Smooth muscle cell (in vitro differentiated cells): ENCODE data around the gene ABCC2. TPM values are rescaled to one million over a fixed set of nuclear protein-coding genes. Genes with fewer than 3 reads are reported as not detected.
"Not testable (repeated sequence)": the region's sequence is repeated elsewhere in the genome, so short reads cannot be mapped to it uniquely, and the experiment has no call there.

ENCODE experiments used
- DNase-seq: peaks from one replicate; lab custom pipeline; 2025; ENCODE audit not compliant: unreplicated experiment; lab: John Stamatoyannopoulos, UW
- H2AFZ ChIP-seq: fragments of 200-600 bp; sonication (generic); 2 replicates; pipeline ENCODE4 v1.6.0; 2016; ENCODE audit warnings: antibody characterized with exemption, low read depth, mild to moderate bottlenecking
- H3F3A ChIP-seq: fragments of 200-600 bp; sonication (generic); 2 replicates; pipeline ENCODE4 v1.6.0; 2017; ENCODE audit warnings: antibody characterized with exemption, low read depth
- H3K27ac ChIP-seq: fragments of 200-600 bp; sonication (generic); 2 replicates; pipeline ENCODE4 v1.5.1; 2016; ENCODE audit warnings: low read depth, mild to moderate bottlenecking
- H3K27me3 ChIP-seq: fragments of 200-600 bp; sonication (generic); 2 replicates; pipeline ENCODE4 v1.6.1; 2016; ENCODE audit warnings: low read depth, mild to moderate bottlenecking
- H3K36me3 ChIP-seq: fragments of 200-600 bp; sonication (generic); 2 replicates; pipeline ENCODE4 v1.5.1; 2016; ENCODE audit warnings: low read depth
- H3K4me1 ChIP-seq: fragments of 200-600 bp; sonication (generic); 2 replicates; pipeline ENCODE4 v1.5.1; 2016; ENCODE audit warnings: low read depth
- H3K4me2 ChIP-seq: fragments of 200-600 bp; sonication (generic); 2 replicates; pipeline ENCODE4 v1.6.0; 2016; ENCODE audit warnings: mild to moderate bottlenecking
- H3K4me3 ChIP-seq: fragments of 200-600 bp; sonication (generic); 2 replicates; pipeline ENCODE4 v1.5.1; 2016; ENCODE audit warnings: mild to moderate bottlenecking
- H3K79me2 ChIP-seq: fragments of 200-600 bp; sonication (generic); 2 replicates; pipeline ENCODE4 v1.6.0; 2016; ENCODE audit warnings: low read depth, mild to moderate bottlenecking
- H3K9ac ChIP-seq: fragments of 200-600 bp; sonication (generic); 2 replicates; pipeline ENCODE4 v1.6.0; 2016; ENCODE audit warnings: low read depth
- H3K9me3 ChIP-seq: fragments of 200-600 bp; sonication (generic); replicated peaks from 2 replicates; pipeline ENCODE4 v1.5.1; 2016; ENCODE audit warnings: low read depth
- H4K20me1 ChIP-seq: fragments of 200-600 bp; sonication (generic); 2 replicates; pipeline ENCODE4 v1.6.0; 2016; ENCODE audit warnings: low read depth
- WGBS: methylation state at CpG from one replicate; pipeline ENCODE4 v1.1.7; 2016; ENCODE audit warnings: low lambda C conversion rate; 5-methylcytosine and 5-hydroxymethylcytosine counted together
- polyA plus RNA-seq: library from polyadenylated mRNA; unstranded; fragments of >200 nt; fragmentation: Nextera tagmentation; extraction: Ambion mirVana; gene quantifications from 2 replicates; pipeline ENCODE4 v1.2.1, GENCODE V29; 2016
- total RNA-seq: library from RNA; depleted of rRNA; stranded (reverse); fragments of >200 nt; gene quantifications from 2 replicates; pipeline ENCODE4 v1.2.3, GENCODE V29; 2014
- TF ChIP-seq, protein P1 (sequence below): fragments of 200-600 bp; sonication (generic); IDR thresholded peaks from 2 replicates; pipeline ENCODE4 v1.5.1; 2017; ENCODE audit warnings: borderline replicate concordance, mild to moderate bottlenecking, antibody characterized with exemption; ENCODE audit not compliant: insufficient read depth, poor library complexity, severe bottlenecking

The ABCC2 gene
- total and polyA plus RNA-seq, 2 experiments from 2014 or later = 0.36 to 3.0 TPM

DNA sequence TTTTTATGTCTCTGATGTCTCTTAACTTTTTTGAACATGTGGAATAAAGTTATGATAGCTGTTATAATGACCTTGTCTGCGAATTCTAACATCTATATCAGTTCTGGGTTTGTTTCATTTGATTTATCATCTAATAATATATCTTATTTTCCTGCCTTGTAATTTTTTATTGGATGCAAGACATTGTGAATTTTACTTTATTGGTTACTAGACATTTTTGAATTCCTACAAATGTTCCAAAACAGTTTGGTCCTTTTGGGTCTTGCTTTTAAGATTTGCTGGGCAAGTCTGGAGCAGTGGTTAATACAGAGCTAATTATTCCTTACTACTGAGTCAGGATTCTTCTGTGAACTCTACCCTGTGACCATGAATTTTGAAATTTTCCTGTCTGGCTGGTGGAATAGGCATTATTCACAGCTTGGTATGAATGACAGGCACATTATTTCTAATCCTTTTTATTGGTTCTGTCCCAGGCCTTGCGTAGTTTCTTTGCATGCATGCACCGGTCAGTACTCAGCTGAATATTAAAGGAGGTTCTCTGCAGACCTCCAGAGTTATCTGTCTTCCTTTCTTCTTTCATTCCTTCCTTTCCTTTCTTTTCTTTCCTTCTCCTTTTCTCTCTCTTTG, 41.4 kb upstream of the ABCC2 start:
- no peak overlapping the region for H3K27ac ChIP-seq
- 90% methylated on average over 3 of the region's 3 CpGs for WGBS
- no peaks in the 10 kb centered on the region for H3K27me3 ChIP-seq
- peaks cover 31% of the 10 kb centered on the region for H3K36me3 ChIP-seq
- H3F3A ChIP-seq = no peaks in the 10 kb centered on the region
- H3K9me3 ChIP-seq = peaks cover 11% of the 10 kb centered on the region
- TF ChIP-seq, protein P1, sequence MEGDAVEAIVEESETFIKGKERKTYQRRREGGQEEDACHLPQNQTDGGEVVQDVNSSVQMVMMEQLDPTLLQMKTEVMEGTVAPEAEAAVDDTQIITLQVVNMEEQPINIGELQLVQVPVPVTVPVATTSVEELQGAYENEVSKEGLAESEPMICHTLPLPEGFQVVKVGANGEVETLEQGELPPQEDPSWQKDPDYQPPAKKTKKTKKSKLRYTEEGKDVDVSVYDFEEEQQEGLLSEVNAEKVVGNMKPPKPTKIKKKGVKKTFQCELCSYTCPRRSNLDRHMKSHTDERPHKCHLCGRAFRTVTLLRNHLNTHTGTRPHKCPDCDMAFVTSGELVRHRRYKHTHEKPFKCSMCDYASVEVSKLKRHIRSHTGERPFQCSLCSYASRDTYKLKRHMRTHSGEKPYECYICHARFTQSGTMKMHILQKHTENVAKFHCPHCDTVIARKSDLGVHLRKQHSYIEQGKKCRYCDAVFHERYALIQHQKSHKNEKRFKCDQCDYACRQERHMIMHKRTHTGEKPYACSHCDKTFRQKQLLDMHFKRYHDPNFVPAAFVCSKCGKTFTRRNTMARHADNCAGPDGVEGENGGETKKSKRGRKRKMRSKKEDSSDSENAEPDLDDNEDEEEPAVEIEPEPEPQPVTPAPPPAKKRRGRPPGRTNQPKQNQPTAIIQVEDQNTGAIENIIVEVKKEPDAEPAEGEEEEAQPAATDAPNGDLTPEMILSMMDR = no peak
- H3K9ac ChIP-seq = no peak overlapping the region
- no peak overlapping the region for H3K4me3 ChIP-seq
- no peaks in the 10 kb centered on the region for H3K79me2 ChIP-seq
- H3K4me1 ChIP-seq = no peaks in the 10 kb centered on the region
- DNase-seq = no peak
- H2AFZ ChIP-seq = no peak overlapping the region
- peaks cover 3% of the 10 kb centered on the region for H4K20me1 ChIP-seq
- no peak overlapping the region for H3K4me2 ChIP-seq

DNA sequence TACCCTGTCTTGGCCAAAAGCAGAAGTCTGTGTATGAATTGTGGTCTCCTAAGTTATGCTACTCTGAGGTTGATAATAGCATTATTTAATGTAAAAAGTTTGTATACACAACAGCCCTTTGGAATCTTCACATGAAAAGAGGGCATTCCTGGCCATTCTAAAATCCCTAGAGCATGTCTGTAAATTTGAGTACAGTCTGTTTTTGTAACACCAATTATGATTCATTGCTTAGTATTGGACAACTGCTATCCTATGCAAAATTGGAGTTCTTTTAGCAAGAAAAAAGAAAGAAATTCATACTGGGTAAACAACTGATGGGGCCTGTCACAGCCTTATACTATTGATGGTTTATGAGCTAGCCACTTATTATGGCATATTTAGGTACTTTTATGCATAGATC, 40.2 kb upstream of the ABCC2 start:
- Histone ChIP-seq H3K79me2 (no peaks in the 10 kb centered on the region), H3F3A (no peaks in the 10 kb centered on the region), H3K4me1 (no peaks in the 10 kb centered on the region), H3K4me2 (no peak overlapping the region), H4K20me1 (peaks cover 3% of the 10 kb centered on the region), H3K9ac (no peak overlapping the region), H2AFZ (no peak overlapping the region), H3K4me3 (no peak overlapping the region), H3K9me3 (peaks cover 11% of the 10 kb centered on the region), H3K27ac (no peak overlapping the region), H3K27me3 (no peaks in the 10 kb centered on the region), H3K36me3 (peaks cover 33% of the 10 kb centered on the region)
- no peak for DNase-seq
- TF ChIP-seq, protein P1 = no peak

DNA sequence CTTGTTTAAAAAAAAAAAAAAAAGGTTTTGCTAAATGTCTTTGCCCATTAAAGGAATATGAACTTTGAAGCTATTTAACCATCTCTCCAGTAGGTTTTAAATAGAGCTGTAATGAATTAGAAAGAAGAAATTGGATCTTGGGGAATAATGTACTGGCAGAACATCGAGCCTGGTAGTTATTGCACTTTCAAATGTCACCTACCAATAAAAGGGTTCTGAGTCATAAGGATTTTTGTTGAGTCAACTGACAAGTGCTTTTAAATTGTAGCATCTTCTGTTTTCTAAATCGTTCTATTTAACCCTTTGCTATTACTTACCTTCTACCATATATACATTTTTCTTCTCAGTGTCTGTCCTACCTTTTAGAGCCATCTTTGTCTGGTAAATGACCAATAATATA, 39.7 kb upstream of the ABCC2 start:
- TF ChIP-seq, protein P1 = no peak
- Histone ChIP-seq H3K4me2 (no peak overlapping the region), H3K36me3 (peaks cover 34% of the 10 kb centered on the region), H3F3A (no peaks in the 10 kb centered on the region), H3K27ac (no peak overlapping the region), H3K4me1 (no peaks in the 10 kb centered on the region), H3K79me2 (no peaks in the 10 kb centered on the region), H3K9ac (no peak overlapping the region), H2AFZ (no peak overlapping the region), H3K27me3 (no peaks in the 10 kb centered on the region), H3K9me3 (peaks cover 11% of the 10 kb centered on the region), H3K4me3 (no peak overlapping the region), H4K20me1 (peaks cover 3% of the 10 kb centered on the region)
- WGBS = 86% methylated on average over 2 of the region's 2 CpGs
- no peak for DNase-seq

DNA sequence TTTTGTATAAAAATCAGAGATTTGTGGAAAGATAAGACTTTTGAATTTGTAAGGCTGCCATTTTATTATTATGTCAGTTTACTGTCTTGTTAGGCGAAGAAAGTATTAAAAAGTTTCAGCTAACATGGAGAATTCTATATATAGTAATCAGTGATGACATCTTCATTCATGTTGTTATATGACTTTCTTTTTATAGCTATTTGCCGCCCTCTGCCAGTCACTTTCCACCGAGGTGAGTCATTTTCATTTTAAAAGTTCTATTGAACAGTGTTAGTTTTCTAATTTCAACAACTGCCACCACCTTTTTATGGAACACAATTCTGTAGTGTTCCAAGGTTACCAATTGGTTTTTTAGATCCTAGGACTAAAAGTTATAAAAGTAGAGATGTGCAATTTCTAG, 38.6 kb upstream of the ABCC2 start:
- Histone ChIP-seq H3K27me3 (no peaks in the 10 kb centered on the region), H2AFZ (no peak overlapping the region), H3F3A (no peaks in the 10 kb centered on the region), H3K79me2 (no peaks in the 10 kb centered on the region), H3K4me1 (no peaks in the 10 kb centered on the region), H3K36me3 (peaks cover 30% of the 10 kb centered on the region), H4K20me1 (peaks cover 3% of the 10 kb centered on the region), H3K4me2 (no peak overlapping the region), H3K9me3 (peaks cover 11% of the 10 kb centered on the region), H3K9ac (no peak overlapping the region), H3K27ac (no peak overlapping the region), H3K4me3 (no peak overlapping the region)
- 92% methylated on average over 3 of the region's 3 CpGs for WGBS
- TF ChIP-seq, protein P1 = no peak
- no peak for DNase-seq

DNA sequence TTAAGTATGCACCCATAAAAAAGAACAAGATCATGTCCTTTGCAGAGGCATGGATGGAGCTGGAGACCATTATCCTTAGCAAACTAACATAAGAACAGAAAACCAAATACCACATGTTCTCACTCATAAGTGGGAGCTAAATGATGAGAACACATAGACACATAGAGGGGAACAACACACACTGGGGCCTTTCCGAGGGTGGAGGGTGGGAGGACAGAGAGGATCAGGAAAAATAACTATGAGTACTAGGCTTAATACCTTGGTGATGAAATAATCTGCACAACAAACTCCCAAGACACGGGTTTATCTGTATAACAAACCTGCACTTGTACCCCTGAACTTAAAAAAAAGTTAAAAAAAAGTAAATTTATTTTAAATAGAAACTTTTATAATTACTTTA, 36.3 kb upstream of the ABCC2 start:
- H3K9ac ChIP-seq, H3K4me3 ChIP-seq, H3K27me3 ChIP-seq, H3K27ac ChIP-seq, H3F3A ChIP-seq, DNase-seq, H2AFZ ChIP-seq, H3K79me2 ChIP-seq, H4K20me1 ChIP-seq, H3K9me3 ChIP-seq, H3K4me2 ChIP-seq, H3K4me1 ChIP-seq: not testable (repeated sequence)
- peaks cover 20% of the 10 kb centered on the region for H3K36me3 ChIP-seq
- 100% methylated on average over 2 of the region's 2 CpGs for WGBS
